ENCODE measurements around the gene EDC4. TPM values are rescaled to one million over a fixed set of nuclear protein-coding genes. Genes with fewer than 3 reads are reported as not detected.

The EDC4 gene
- total RNA-seq, 1 donor from 2014 or later = 83.4 TPM

DNA sequence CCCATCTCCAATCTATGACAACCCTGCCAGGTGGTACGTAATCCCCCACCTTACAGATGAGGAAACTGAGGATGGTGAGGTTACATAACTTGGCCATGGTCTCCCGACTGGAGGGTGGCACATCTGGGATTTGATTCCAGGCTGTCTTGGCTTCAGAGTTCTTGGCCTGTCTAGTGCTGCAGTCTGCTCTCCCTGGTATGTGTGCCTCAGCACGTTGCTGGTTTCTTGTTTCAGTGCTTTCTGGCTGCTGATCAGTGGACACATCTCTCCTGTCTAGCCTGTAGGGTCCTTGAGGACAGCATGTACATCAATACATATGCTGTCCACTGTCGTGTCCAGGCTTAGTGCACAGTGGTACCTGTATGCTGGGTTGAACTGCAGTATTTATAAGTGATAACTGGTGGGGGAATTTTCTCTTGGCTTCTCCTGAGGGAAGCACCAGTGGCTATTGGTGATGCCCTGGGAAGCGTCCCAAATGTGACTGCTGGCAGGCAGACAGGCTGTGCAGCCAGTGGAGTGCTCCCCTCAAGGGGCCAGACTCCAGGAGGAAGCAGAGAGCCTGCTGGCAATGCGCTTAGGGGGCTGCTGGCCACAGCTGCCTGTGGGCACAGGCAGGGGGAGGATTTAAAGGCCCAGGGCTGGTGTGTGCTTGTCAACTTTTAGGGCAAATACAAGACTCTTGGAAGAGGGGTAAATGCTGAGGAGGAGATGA, 44.4 kb downstream of the EDC4 start:
- no peak overlapping the region for H3K27ac Mint-ChIP-seq
- H3K36me3 Mint-ChIP-seq = peaks cover 13% of the 10 kb centered on the region
- no peaks in the 10 kb centered on the region for H3K27me3 Mint-ChIP-seq (ENCODE audit: low read depth)
- TF ChIP-seq, protein P1, sequence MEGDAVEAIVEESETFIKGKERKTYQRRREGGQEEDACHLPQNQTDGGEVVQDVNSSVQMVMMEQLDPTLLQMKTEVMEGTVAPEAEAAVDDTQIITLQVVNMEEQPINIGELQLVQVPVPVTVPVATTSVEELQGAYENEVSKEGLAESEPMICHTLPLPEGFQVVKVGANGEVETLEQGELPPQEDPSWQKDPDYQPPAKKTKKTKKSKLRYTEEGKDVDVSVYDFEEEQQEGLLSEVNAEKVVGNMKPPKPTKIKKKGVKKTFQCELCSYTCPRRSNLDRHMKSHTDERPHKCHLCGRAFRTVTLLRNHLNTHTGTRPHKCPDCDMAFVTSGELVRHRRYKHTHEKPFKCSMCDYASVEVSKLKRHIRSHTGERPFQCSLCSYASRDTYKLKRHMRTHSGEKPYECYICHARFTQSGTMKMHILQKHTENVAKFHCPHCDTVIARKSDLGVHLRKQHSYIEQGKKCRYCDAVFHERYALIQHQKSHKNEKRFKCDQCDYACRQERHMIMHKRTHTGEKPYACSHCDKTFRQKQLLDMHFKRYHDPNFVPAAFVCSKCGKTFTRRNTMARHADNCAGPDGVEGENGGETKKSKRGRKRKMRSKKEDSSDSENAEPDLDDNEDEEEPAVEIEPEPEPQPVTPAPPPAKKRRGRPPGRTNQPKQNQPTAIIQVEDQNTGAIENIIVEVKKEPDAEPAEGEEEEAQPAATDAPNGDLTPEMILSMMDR (IDR thresholded peaks at IDR 0.05; ENCODE audit: unreplicated experiment) = no peak
- H3K9me3 Mint-ChIP-seq = no peaks in the 10 kb centered on the region
- no peak for DNase-seq (ENCODE audit: low spot score in 2 of 2, unreplicated experiment in 2 of 2)
- no peak overlapping the region for H3K4me3 Mint-ChIP-seq
- peaks cover 15% of the 10 kb centered on the region for H3K4me1 Mint-ChIP-seq

DNA sequence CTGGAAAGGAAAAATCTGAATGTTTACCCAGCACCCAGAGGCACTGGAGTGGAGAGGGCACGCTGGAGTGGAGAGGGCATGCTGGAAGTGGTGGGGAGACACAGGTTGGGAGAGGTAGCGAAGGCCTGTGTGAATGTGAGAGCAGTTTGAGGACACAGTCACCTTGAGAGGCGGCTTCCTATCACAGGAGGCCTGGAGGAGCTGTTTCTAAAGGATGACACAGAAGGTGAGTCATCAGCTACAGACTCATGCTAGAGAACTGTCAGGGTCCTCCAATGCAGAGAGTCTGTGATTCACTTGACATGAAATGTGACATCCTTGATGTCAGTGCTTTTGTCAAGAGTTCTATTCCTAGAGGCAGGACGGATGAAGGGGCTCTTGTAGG, 45.0 kb downstream of the EDC4 start:
- no peak overlapping the region for H3K27ac Mint-ChIP-seq
- TF ChIP-seq, protein P1 (IDR thresholded peaks at IDR 0.05; ENCODE audit: unreplicated experiment) = no peak
- no peak overlapping the region for H3K4me3 Mint-ChIP-seq
- H3K9me3 Mint-ChIP-seq = no peaks in the 10 kb centered on the region
- H3K36me3 Mint-ChIP-seq = peaks cover 13% of the 10 kb centered on the region
- DNase-seq (ENCODE audit: low spot score in 2 of 2, unreplicated experiment in 2 of 2) = no peak
- peaks cover 15% of the 10 kb centered on the region for H3K4me1 Mint-ChIP-seq
- H3K27me3 Mint-ChIP-seq (ENCODE audit: low read depth) = no peaks in the 10 kb centered on the region

DNA sequence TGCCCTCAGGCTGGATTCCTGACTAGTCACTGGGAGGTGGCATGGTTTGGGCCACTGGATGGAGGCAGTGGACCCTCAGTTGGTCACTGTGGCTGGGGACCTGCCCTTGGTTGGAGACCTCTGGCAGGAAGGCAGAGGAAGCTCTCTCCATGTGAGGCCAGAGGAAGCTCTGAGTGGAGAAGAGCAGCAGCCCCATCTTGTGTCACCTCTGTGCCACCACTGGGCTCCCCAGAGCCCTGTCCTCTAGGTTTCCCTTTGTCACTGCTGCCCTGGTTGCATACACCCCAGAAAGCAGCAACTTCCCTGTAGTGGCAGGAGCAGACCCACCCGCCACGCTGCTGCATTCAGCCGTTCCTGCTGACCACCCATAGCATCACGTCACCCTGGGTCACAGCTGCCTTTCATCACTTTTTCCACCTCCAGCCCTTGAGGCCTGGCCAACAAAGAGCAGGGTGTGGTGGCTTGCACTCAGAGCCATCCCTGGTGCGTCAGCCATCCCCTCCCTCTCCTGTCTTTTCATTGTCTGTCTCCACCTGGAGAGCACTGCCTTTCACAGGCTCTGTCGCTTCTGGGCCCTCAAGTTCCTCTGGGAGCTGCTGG, 46.9 kb downstream of the EDC4 start:
- H3K36me3 Mint-ChIP-seq = peaks cover 8% of the 10 kb centered on the region
- H3K4me3 Mint-ChIP-seq = no peak overlapping the region
- H3K4me1 Mint-ChIP-seq = peaks cover 12% of the 10 kb centered on the region
- DNase-seq (ENCODE audit: low spot score in 2 of 2, unreplicated experiment in 2 of 2) = no peak
- no peaks in the 10 kb centered on the region for H3K27me3 Mint-ChIP-seq (ENCODE audit: low read depth)
- TF ChIP-seq, protein P1 (IDR thresholded peaks at IDR 0.05; ENCODE audit: unreplicated experiment) = no peak
- H3K9me3 Mint-ChIP-seq = no peaks in the 10 kb centered on the region
- H3K27ac Mint-ChIP-seq = no peak overlapping the region

- no peaks in the 10 kb centered on the region for H3K27me3 Mint-ChIP-seq (ENCODE audit: low read depth)
Measured at GRCh38 chr16:67922221-67922620, 49.4 kb downstream of the EDC4 start.

DNA sequence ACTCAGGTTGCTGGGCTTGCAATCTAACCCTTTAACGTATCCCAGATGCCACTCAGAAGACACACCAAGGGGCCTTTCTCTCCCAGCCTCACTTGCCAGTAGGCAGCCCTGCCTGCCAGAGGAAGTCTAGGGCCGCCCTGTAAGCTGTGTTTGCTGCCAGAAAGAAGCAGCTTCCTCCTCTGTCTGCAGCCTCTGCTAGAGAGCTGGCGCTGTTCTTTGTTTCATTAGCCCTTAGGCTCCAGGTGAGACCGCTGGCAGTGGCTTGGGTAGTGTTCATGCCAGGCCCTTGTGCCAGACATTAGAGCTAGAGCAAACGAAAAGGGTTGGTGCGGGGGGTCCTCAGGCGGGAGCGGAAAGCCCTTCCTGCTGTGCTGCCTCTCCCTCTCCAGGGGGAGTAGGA, 49.9 kb downstream of the EDC4 start:
- Mint-ChIP-seq H3K4me1 (no peaks in the 10 kb centered on the region), H3K27me3 (ENCODE audit: low read depth) (no peaks in the 10 kb centered on the region), H3K9me3 (no peaks in the 10 kb centered on the region), H3K4me3 (no peak overlapping the region), H3K36me3 (peaks cover 3% of the 10 kb centered on the region), H3K27ac (no peak overlapping the region)
- no peak for DNase-seq (ENCODE audit: low spot score in 2 of 2, unreplicated experiment in 2 of 2)
- TF ChIP-seq, protein P1 (IDR thresholded peaks at IDR 0.05; ENCODE audit: unreplicated experiment) = no peak

More at GRCh38 chr16:67922221-67922620, 49.4 kb downstream of the EDC4 start:
- TF ChIP-seq, protein P1 (IDR thresholded peaks at IDR 0.05; ENCODE audit: unreplicated experiment) = no peak
- Mint-ChIP-seq H3K36me3 (peaks cover 6% of the 10 kb centered on the region), H3K9me3 (no peaks in the 10 kb centered on the region), H3K27ac (peak overlapping the region; percentile 21), H3K4me3 (no peak overlapping the region), H3K4me1 (no peaks in the 10 kb centered on the region)
- DNase-seq (ENCODE audit: low spot score in 2 of 2, unreplicated experiment in 2 of 2) = no peak

All from mesothelial cell of epicardium (in vitro differentiated cells).